Measurements from ENCODE around the gene ZNF319. TPM values are rescaled to one million over a fixed set of nuclear protein-coding genes. Genes with fewer than 3 reads are reported as not detected.

Gene ZNF319
- total RNA-seq, 2 experiments from 2014 or later = 4.7 to 12.7 TPM

DNA sequence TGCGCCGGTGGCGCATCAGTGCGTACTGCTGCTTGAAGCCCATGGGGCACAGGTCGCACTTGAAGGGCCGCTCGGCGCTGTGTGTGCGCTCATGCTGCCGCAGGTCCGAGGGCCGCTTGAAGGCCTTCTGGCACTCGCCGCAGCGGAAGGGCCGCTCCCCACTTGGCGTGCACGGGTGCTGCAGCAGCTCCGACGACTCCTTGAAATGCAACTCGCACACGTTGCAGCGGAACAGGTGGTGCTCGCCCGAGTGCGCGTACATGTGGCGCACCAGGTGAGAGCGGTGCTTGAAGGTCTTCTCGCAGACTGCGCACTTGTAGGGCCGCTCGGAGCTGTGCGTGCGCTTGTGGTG is 3.3 kb downstream of the ZNF319 start:
- no peaks in the 10 kb centered on the region for H3K9me3 ChIP-seq (ENCODE audit: low read length)
- no peak overlapping the region for H3K4me2 ChIP-seq (ENCODE audit: low read length)
- intact Hi-C loops (cut with micrococcal nuclease; ENCODE audit: unreplicated experiment) = no loop called here
- POLR2A ChIA-PET = no interaction called here
- H3K79me2 ChIP-seq (ENCODE audit: insufficient read depth, low read depth, low read length) = peaks cover 4% of the 10 kb centered on the region; the same call in 1 of the 2 replicates
- no peak overlapping the region for H3K4me3 ChIP-seq (ENCODE audit: low read depth, low read length, poor library complexity, severe bottlenecking)
- H3K4me1 ChIP-seq (ENCODE audit: insufficient read depth, low read length, poor library complexity, severe bottlenecking) = peaks cover 16% of the 10 kb centered on the region
- no peak overlapping the region for H2AFZ ChIP-seq (ENCODE audit: low read length)
- no peak for DNase-seq (ENCODE audit: low spot score)
- H4K20me1 ChIP-seq (ENCODE audit: insufficient read depth, low read length) = no peaks in the 10 kb centered on the region
- H3K9me2 ChIP-seq (ENCODE audit: insufficient read depth, low read length) = no peaks in the 10 kb centered on the region
- no TSS peak for BruUV-seq (replicated peaks)
- CTCF ChIA-PET (ENCODE audit: unreplicated experiment) = no interaction called here
- TF ChIP-seq EZH2phosphoT487 (IDR thresholded peaks at IDR 0.05; ENCODE audit: borderline replicate concordance, low read depth, low read length) = no peak
- TF ChIP-seq, protein P1, sequence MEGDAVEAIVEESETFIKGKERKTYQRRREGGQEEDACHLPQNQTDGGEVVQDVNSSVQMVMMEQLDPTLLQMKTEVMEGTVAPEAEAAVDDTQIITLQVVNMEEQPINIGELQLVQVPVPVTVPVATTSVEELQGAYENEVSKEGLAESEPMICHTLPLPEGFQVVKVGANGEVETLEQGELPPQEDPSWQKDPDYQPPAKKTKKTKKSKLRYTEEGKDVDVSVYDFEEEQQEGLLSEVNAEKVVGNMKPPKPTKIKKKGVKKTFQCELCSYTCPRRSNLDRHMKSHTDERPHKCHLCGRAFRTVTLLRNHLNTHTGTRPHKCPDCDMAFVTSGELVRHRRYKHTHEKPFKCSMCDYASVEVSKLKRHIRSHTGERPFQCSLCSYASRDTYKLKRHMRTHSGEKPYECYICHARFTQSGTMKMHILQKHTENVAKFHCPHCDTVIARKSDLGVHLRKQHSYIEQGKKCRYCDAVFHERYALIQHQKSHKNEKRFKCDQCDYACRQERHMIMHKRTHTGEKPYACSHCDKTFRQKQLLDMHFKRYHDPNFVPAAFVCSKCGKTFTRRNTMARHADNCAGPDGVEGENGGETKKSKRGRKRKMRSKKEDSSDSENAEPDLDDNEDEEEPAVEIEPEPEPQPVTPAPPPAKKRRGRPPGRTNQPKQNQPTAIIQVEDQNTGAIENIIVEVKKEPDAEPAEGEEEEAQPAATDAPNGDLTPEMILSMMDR (conservative IDR thresholded peaks at IDR 0.05; ENCODE audit: low read length) = no peak
- H3K27ac ChIP-seq (ENCODE audit: low read depth, low read length, poor library complexity, severe bottlenecking) = no peak overlapping the region
- H3K36me3 ChIP-seq (ENCODE audit: insufficient read depth, low read length) = peaks cover 10% of the 10 kb centered on the region

DNA sequence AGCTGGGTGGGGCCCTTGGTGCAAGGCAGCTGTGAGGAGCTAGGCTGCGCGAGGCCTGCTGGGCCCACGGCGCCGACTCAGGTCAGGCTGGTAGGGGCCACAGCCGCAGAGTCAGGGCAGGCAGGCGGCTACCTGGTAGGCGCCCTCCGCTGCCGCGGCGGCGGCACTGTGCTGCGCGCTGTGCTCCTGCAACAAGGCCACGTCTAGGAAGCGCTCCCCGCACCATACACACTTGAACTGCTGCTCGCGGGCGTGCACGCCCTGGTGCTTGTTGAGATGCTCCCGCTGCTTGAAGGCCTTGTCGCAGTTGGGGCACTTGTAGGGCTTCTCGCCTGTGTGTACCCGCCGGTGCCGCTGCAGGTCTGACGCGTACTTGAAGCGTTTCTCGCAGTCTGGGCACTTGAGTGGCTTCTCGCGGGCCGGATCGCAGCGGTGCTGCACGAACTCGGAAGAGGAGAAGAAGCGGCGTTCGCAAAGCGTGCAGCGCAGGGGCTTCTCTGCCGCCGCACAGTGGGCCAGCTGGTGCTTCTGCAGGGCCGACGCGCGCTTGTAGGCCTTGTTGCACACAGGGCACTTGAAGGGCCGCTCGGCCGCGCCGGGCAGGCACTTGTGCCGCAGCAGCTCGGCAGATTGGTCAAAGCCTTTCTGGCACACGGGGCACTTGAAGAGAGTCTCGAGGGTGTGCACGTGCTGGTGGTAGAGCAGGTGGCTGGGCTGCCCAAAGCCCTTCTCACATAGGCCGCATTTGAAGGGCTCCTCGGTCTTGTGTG is 3.9 kb downstream of the ZNF319 start:
- Histone ChIP-seq H3K27ac (ENCODE audit: low read depth, low read length, poor library complexity, severe bottlenecking) (no peak overlapping the region), H3K79me2 (ENCODE audit: insufficient read depth, low read depth, low read length) (no peaks in the 10 kb centered on the region), H3K9me2 (ENCODE audit: insufficient read depth, low read length) (no peaks in the 10 kb centered on the region), H4K20me1 (ENCODE audit: insufficient read depth, low read length) (no peaks in the 10 kb centered on the region), H3K4me3 (ENCODE audit: low read depth, low read length, poor library complexity, severe bottlenecking) (no peak overlapping the region), H3K4me2 (ENCODE audit: low read length) (no peak overlapping the region), H3K9me3 (ENCODE audit: low read length) (no peaks in the 10 kb centered on the region), H2AFZ (ENCODE audit: low read length) (no peak overlapping the region), H3K4me1 (ENCODE audit: insufficient read depth, low read length, poor library complexity, severe bottlenecking) (peaks cover 10% of the 10 kb centered on the region), H3K36me3 (ENCODE audit: insufficient read depth, low read length) (peaks cover 10% of the 10 kb centered on the region)
- BruUV-seq (replicated peaks) = no TSS peak
- no peak for DNase-seq (ENCODE audit: low spot score)
- TF ChIP-seq, protein P1 (conservative IDR thresholded peaks at IDR 0.05; ENCODE audit: low read length) = no peak
- TF ChIP-seq EZH2phosphoT487 (IDR thresholded peaks at IDR 0.05; ENCODE audit: borderline replicate concordance, low read depth, low read length) = no peak
- ChIA-PET CTCF (ENCODE audit: unreplicated experiment) (no interaction called here), POLR2A (no interaction called here)
- intact Hi-C loops (cut with micrococcal nuclease; ENCODE audit: unreplicated experiment) = no loop called here

DNA sequence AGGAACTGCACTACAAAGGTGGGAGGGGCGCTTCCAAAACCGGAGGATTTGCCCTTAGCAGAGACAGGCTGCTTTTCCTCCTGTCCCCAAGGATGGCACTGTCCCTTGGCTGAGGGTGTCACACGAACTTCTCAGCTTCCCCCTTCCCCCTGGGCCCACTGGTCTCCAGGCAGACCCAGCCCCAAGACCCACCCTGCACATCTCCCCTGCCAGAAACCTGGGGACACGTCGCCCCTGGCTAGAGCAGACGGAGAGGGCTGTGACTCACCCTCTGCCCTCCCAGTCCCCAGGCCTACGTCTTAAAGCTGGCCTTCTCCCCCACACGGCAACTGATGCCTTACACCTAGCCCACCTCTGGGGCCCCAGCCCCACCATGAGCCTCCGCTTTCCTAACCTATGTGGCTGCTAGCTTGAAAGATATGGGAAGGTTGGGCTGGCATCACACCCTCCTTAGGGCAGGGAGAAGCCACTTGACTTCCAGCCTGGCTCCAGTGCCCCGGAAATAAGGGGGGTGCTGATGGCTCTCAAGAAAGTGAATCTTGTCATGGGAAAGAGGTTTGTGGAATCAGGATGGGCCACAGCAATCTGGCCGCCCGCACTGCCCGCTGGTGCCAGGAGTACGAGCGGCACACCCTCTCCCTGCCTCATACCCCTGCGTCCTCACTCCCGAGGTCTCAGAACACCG is 4.6 kb downstream of the ZNF319 start:
- POLR2A ChIA-PET = no interaction called here
- no peak for DNase-seq (ENCODE audit: low spot score)
- H3K27ac ChIP-seq (ENCODE audit: low read depth, low read length, poor library complexity, severe bottlenecking) = no peak overlapping the region
- no TSS peak for BruUV-seq (replicated peaks)
- H3K79me2 ChIP-seq (ENCODE audit: insufficient read depth, low read depth, low read length) = no peaks in the 10 kb centered on the region
- H3K4me2 ChIP-seq (ENCODE audit: low read length) = no peak overlapping the region
- H3K9me2 ChIP-seq (ENCODE audit: insufficient read depth, low read length) = no peaks in the 10 kb centered on the region
- intact Hi-C loops (cut with micrococcal nuclease; ENCODE audit: unreplicated experiment) = no loop called here
- no peak overlapping the region for H2AFZ ChIP-seq (ENCODE audit: low read length)
- H3K4me1 ChIP-seq (ENCODE audit: insufficient read depth, low read length, poor library complexity, severe bottlenecking) = peaks cover 10% of the 10 kb centered on the region
- H3K36me3 ChIP-seq (ENCODE audit: insufficient read depth, low read length) = peaks cover 10% of the 10 kb centered on the region
- H3K4me3 ChIP-seq (ENCODE audit: low read depth, low read length, poor library complexity, severe bottlenecking) = no peak overlapping the region
- CTCF ChIA-PET (ENCODE audit: unreplicated experiment) = no interaction called here
- TF ChIP-seq, protein P1 (conservative IDR thresholded peaks at IDR 0.05; ENCODE audit: low read length) = no peak
- no peak for TF ChIP-seq EZH2phosphoT487 (IDR thresholded peaks at IDR 0.05; ENCODE audit: borderline replicate concordance, low read depth, low read length)
- no peaks in the 10 kb centered on the region for H3K9me3 ChIP-seq (ENCODE audit: low read length)
- no peaks in the 10 kb centered on the region for H4K20me1 ChIP-seq (ENCODE audit: insufficient read depth, low read length)

Data from OCI-LY7 (cell line).